ENCODE data around the gene NUTM2F.

DNA sequence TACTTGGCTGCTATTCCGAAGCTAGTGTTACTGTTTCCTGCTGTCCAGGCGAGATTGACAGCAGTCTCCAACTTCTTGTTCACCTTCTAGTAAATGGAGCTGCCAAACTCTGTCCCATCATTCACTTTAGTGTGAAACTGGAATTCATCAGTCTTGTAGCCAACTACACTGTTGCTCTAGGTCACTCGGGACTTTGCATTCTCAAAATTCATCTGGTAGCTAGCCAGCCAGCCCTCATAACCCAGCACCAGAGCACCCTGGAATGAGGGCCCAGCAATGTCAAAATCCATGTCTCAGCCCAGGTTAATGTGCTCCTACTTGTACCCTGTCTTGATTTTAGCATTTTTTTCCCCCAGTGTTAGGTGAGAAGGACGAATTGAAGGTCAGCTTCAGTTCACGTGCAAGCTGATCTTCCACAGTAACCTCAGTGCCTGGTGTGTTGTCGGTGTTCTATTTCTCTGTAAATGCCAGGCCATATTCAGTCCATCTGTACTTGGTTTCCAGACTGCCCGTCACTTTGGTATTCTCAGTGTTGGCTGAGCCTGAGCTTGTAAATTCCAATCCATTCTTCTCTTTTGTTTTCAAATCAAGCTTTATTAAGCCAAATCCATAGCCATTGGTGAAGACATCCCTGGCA, 40.4 kb downstream of the NUTM2F start:
- TF ChIP-seq BHLHE40 (IDR thresholded peaks at IDR 0.05; ENCODE audit: borderline replicate concordance) (no peak), CTBP1 (IDR thresholded peaks at IDR 0.05; ENCODE audit: borderline replicate concordance) (no peak), HDGF (IDR thresholded peaks at IDR 0.05; ENCODE audit: borderline replicate concordance) (no peak), FOXK2 (IDR thresholded peaks at IDR 0.05) (no peak)

Data from HEK293T (cell line).